CMK (cell line): ENCODE measurements around the gene NT5M.

ENCODE experiments used
- DNase-seq: peaks from one replicate; pipeline ENCODE4 v3.0.0-alpha.2; 2010; ENCODE audit warnings: low read depth

The NT5M gene

DNA sequence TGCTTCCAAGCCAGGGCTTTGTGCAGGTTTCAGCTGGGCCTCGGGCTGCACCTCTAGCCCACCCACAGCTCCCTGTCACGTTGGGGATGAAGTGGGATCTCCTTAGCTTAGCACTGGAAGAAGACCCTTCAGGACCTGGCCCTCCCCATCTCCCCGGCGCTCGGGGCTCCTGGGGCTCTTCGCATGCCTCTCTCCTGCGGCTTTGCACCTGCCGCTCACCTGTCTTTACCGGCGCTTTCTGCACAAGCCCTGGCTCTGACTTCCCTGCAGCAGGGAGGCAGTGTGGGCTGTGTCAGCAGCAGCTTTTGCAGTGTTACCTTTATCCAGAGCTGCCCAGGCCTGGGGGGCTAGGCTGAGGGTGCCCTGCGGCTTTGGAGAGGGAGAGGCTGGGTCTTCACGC, 52.3 kb downstream of the NT5M start:
- DNase-seq = no peak

DNA sequence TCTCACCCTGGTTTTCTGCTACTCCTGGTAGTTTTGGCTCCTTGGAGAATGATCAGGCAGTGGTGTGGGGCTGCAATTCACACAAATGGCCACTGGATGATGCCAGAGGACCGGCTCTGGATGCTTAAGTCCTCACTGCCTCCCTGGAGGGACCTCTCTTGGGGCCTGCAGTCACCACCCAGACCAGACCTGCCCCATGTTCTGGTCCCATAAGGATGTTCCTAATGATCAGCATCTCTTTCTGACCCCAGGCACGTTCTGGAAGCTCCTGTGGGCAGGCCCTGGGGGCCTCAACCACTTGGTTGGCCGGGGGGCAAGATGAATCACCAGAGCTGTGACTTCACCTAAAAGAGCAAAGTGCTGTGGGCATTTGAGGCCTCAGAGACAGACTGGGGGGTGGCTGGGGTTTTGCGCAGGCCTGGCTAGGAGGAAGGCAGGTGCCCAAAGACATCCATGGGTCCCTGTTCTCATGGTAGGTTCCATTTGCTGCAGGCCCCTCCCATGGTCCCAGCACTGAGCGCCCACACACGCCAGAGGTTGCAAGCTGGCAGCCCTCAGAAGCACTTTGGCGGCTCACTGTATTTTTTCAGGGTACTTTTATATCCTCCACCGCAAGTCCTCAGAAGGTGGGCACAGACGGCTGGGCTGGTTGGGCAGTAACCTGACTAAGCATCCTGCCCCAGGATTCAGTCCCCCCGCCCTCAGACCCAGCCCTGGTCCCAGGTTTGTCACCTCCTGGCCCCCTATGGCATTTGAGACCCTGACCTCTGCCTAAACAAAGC, 53.2 kb downstream of the NT5M start:
- DNase-seq = peak; percentile 64

DNA sequence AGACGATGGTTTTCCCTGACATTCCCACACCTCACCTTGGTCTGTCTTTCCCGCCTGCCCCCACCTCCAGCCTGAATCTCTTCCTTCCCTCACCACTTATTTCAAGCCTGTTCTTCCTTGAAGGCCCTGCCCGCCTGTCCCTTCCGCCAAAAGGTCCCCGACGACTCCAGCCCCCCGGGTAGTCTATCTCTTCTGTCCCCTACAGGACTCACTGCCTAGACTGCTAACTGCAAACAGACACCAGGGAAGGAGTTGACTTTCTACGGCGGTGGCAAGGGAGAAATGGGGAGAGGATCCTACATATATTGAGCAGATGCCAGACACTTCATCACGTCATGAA, 53.7 kb downstream of the NT5M start:
- DNase-seq = no peak

DNA sequence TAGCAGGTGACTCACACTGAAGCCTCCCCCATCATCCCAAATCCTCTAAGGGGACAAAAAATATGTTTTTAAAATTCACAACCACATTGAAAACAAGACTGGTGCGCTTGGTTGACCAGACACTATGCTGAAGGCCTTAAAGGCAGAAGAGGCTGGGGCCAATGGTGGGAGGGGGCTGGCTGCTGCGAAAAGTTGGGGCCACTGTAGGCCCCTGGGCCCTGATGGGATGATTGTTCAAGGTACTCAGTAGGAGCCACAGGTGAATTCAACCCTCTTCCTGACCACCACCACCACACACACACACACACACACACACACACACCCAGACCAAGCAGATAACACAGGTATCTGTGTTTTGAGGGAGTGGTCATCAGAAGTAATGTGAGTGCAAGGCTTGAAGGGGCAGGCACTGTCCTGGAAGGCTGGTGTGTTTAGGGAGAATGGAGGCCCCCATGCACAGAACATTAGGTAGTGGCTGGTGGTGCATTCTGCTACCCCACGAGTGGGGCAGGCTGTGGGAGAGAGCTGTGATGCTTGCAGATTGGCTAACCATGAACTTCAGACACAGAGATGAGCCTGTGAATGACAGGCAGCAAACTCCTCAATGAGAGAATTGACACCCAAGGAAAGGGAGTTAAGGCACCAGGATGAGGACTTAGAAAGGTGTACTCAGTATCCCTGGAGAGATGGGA, 55.0 kb downstream of the NT5M start:
- no peak for DNase-seq

DNA sequence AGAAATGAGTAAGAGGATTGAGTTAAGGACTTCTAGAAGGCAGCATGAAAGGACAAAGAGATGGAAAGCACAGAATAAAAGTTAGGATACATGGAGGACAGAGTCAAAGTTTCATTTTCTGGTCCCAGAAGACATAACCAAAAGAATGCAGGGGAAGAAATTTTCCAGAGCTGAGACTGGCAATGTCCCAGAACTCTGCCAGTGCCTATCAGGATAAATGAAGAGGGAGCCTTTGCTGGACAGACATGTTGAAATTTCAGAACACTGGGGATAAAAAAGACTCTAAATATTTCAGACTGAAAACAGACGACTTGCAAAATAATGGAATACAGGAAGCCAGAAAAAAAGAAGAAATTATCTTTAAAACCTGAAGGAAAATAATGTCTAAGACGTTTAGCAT, 55.7 kb downstream of the NT5M start:
- DNase-seq = no peak

DNA sequence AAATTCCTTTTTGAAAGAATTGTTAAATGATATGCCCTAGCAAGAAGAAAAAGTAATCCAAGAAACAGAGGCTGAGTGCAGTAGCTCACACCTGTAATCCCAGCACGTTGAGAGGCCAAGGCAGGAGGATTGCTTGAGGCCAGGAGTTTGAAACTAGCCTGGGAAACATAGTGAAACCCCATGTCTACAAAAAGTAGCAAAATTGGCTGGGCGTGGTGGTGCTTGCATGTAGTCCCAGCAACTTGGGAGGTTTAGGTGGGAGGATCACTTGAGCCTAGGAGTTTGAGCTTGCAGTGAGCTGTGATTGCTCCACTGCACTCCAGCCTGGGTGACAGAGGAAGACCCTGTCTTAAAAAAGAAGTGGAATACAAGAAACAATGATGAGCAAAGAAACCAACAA, 56.1 kb downstream of the NT5M start:
- DNase-seq = no peak

DNA sequence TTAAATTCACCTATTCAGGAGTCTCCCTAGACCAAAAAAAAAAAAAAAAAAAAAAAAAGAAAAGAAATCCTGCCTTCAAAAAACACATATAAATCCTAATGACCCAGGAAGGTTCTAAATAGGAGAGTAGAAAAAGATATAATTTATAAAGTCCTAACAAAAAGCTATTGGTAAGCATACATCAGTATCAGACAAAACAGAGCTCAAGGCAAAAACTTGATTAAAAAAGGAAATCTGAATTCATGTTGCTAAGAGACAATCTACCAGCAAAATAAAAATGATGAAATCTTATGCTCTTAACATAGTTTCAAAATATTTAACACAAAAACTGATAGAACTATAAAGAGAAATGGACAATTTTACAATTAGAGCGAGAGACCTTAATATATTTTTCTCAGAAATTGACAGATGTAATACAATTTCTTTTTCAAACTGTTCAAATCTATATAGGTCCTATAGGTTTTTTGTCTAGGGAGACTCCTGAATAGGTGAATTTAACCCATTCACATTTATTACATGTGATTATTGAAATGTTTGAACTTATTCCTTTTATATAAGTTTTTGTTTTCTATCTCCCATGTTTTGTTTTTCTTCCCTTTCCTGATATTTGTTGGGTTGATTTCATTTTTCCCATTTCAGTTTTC, 57.0 kb downstream of the NT5M start:
- no peak for DNase-seq

DNA sequence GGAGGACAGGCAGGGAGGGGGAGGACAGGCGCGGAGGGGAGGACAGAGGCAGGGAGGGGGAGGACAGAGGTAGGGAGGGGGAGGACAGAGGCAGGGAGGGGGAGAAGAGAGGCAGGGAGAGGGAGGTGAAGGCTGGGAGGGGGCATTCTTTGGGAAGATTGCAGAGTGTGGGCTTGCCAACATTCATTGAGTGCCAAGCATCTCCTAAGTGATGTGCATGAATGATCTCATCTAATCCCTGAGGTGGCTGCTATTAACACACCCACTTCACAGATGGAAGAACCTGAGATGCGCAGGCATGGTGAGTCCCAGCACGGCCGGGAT, 58.3 kb downstream of the NT5M start:
- DNase-seq = no peak

DNA sequence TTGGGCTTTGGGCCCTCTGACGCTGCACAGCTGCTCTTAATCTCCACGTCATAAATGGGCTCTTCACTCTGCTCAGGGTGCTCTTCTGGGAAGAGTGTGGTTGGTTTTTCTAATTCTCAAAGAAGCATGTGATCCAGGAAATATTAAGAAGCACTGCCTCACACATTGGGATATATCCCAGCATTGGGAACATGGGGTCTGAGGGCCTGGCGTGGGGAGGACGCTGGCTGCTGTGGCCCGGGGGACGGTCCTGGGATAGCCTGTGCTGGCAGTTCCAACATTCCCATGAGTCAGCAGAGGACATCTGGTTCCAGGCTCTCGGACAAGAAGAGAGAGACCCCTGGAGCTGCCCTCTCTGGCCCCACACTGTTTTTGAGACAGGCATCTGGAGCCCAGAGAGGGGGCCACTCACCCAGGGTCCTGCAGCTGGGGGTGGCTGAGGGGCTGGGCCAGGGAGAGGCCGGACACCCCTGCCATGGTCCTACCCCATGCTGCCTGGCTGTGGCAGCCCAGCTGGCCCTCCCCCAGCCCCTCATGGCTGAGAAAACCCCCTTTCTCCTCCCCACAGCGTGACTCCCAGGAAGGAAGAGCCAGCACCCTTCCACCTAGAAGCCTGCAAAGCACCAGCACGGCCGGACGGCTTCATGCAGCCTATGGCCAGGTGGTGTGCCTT, 58.8 kb downstream of the NT5M start:
- DNase-seq = no peak

DNA sequence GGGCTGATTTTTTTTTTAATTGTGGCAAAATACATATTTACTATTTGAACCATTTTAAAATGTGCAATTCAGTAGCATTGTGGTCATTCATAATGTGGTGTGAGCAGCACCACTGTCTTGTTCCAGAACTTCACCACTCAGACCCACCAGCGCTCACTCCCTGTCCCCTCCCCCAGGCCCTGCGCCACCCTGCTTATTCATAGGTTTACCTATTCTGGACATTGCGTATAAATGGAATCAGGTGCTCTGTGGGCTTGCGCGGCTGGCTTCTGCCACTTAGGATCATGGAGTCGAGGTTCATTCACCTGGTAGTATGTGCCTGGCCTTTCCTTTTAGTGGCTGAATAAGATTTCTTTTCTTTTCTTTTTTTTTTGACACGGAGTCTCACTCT, 59.4 kb downstream of the NT5M start:
- DNase-seq = no peak

DNA sequence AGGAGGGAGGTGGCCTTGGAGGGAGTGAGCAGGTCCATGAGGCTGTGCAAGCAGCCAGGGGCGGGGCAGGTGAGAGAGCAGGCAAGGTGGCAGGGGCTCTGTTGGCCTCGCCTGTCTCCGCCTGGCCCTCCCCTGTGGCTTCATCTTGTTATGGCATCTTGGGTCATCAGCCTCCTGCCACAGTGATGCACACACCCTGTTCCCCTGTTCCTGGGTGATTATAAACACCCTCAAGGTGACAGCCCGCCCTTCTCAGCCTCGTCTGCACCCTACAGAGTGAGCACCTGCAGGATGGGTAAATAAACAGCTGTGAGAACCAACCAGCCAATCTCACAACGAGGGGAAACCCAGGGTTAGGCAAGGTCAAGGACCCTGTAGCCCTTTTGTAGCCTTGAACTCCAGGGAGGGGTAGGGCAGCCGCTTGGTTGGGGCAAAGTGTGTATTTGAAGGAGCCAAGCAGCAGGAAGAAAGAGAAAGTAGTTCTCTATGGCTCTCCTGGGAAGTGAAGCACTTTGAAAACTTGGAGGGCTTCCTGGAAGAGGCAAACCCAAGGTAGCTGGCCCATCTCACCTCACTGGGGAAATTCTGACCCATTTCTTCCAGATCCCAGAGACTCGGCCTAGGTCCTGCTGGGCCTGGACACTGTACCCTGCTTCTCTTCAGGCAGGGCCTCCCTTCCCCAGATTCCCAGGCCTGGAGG, 60.6 kb downstream of the NT5M start:
- DNase-seq = no peak

DNA sequence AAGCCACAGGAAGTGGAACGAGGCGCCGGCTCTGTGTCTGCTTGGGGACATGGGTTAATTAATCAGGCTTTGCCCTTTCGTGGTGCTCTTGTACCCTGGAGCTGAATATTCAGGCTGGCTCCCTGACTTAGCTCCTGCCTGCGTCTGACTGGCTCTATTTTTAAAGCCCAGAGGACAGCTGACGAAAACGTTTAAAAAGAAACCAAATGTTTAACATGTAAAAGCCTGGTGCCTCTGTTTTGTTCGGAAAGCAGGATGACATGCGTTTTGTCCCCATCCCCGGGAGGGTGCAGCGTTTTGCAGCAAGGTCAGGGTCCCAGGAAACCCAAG, 61.1 kb downstream of the NT5M start:
- no peak for DNase-seq

DNA sequence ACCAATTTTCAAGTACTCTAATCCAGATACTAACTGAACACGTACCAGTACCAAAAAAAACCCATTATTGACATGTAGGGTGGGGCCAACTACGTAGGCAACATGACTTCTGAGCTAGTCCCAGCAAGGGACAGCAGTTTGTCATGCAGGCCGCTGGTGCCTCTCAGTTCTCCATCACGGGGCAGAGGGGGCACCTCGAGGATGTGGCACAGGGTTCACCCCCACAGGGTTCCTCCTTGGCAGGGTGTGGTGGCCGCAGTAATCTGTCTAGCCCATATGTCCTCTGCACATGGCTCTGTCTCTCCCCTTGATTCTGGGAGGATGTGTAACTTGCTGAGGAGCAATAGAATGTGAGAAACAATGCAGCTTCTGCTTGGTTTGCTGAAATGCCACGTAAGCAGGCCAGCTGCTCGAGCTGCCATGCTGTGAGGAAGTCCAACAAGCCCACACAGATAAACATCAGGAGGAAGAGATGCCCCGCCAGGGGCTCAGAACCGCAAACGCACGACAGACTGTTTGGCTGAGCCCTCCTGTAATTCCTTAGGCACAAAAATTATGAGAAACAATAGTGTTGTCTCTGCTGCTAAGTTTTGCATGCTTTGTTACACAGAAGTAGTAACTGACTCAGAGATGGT, 62.4 kb downstream of the NT5M start:
- DNase-seq = no peak

DNA sequence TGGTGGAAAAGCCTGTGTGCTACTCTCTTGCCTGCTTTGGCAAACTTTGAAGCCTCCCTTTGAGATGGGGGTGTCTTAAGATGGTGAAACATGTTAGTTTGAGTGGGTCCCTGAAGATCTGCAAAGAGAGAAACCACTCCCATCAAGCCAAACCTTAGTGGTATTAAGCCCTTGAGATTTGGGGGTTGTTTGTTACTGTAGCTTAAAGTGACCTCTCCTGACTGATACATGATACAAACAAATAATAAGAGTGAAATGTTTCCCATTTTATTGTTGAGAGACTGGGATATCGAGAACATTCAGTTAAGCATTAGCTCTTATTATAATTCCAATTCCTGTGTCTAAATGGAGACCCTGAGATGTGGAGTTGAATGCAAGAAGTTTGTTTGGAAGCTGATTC, 63.1 kb downstream of the NT5M start:
- DNase-seq = no peak

DNA sequence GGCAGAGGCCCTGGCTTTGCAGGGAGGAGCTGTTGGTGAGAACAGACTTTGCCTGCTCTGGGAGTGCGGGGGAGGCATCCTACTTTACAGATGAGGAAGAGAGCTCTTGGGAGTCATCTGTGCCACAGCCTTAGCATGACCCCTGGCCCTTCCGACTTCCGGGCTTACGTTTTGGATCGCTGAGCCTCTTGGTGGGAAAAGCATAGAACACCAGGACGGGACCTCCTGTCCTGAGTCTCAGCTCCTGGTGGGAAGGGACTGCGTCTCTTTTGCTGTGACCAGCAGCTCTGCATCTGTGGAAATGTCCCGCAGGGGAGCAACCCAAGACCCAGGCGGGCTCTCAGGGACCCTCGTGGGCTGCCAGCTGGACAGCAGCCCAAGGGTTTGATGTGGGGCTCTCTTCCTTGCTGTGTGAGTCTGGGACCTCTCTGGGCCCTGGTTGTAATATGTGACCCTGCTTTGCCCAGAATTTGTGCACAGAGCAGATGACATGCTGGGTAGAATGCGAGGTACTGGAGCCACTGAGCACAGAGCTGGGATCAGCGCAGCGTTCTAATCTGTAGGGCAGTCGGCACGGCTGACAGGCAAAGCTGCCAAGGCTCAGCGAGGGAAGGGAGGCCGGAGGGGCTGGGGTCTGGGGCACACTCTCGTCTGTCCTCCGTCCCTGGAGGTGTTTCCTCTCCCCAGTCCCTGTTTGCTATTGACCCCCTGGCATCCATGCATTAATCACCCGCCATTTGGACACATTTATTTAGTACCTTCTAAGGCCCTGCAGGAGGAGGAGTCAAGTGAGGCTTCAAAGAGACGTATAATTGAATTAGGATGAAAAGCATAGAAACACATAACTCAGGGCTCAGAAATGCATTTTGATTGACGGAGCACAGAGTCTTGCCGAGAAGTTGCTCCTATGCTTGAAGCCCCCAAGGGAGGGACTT, 64.0 kb downstream of the NT5M start:
- DNase-seq = no peak

DNA sequence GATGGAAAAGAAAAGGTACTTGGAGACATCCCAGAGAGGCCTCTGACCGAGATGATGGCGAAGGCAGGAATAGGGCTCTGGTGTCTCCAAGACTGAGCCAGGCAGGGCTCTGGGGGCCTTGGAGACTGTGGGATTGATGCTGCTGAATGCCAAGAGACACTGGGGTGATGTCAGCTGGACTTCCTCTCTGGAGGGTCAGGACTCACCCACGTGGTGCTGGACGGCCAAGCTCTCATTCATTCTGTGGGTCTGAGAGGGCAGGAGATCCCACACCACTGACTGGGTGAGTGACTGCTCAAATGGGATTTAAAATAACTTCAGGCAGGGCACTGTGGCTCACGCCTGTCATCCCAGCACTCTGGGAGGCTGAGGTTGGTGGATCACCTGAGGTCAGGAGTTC, 64.8 kb downstream of the NT5M start:
- no peak for DNase-seq

DNA sequence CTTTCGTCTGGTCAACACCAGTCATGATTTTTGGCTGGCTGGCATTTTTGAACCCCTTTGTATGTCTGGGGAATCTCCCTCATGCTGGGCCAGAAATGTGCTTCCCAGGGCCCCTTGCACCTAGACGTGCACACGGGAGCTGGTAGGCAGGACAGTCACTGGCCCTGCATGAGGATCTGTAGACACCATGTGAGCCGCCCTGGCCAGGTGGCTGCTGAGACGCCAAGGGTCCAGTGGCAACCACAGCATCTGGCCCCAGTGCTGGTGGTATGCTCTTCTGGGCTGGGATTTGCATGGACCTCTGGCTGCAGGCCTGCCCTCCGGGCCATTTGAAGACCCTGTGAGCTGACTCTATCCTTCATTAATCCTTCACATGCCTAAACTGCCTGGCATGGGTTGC, 67.5 kb downstream of the NT5M start:
- DNase-seq = no peak

DNA sequence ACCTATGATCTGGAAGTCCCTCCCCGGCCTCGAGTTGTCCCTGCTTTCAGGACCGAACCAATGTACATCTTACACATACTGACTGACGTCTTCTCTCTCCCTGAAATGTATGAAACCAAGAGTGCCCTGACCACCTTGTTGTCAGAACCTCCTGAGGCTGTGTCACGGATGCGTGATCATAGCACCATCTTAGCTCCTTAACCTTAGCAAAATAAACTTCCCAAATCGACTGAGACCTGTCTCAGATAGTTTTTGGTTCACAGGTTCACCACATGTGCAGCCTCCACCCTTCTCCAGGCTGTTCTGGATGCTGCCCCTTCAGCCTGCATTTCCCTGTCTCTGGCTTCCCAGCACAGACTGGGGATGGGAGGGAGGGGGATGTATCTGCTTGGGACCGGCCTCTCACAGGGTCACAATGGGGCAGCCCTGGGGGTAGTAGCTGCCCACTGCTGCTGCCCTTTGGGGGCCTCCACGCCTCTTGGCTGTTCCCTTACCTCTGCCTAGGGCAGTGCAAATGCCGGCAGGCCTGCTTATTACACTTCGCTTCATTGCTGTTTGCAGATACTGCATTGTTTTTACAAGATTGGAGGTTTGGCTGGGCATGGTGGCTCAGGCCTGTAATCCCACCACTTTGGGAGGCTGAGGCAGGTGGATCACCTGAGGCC, 69.8 kb downstream of the NT5M start:
- DNase-seq = no peak

DNA sequence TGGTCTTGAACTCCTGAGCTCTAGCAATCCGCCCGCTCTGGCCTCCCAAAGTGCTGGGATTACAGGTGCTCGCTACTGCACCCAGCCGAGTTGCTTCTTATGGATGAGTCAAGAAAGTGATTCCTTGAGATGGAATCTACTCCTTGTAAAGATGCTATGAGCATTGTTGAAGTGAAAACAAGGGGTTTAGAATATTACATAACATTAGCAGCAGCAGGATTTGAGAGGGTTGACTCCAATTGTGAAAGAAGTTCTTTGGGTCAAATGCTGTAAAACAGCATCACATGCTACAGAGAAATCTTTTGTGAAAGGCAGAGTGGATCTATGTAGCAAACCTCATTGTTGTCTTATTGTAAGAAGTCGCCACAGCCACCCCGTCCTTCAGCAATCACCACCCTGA, 72.7 kb downstream of the NT5M start:
- DNase-seq = no peak

DNA sequence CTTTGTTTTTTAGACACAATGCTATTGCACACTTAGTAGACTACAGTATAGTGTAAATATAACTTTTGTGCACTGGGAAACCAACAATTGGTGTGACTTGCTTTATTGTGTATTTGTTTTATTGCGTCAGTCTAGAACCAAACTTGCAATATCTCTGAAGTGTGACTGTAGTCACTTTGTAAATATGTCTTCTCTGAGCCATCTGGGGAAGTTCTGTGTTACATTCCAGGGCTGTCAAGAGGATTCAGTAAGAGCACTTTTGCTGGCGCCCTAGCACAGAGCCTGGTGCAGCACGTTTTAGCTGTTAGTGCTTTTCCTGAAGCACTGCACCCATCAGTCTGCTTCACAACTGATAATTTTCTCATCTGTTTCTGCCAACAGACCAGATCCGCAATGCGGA, 73.2 kb downstream of the NT5M start:
- DNase-seq = no peak
